Measurements from ENCODE around the gene ZNF205. TPM values are rescaled to one million over a fixed set of nuclear protein-coding genes. Genes with fewer than 3 reads are reported as not detected.
A peak's percentile ranks its signal among the peaks of the same experiment; 100 is the strongest.

Gene ZNF205
- total and polyA plus RNA-seq, 9 of the 15 experiments (the other 6 are each of a cell fraction or from before 2014, with no cell fraction given) = 2.4 to 11.8 (median 5.1) TPM; not detected in 2

DNA sequence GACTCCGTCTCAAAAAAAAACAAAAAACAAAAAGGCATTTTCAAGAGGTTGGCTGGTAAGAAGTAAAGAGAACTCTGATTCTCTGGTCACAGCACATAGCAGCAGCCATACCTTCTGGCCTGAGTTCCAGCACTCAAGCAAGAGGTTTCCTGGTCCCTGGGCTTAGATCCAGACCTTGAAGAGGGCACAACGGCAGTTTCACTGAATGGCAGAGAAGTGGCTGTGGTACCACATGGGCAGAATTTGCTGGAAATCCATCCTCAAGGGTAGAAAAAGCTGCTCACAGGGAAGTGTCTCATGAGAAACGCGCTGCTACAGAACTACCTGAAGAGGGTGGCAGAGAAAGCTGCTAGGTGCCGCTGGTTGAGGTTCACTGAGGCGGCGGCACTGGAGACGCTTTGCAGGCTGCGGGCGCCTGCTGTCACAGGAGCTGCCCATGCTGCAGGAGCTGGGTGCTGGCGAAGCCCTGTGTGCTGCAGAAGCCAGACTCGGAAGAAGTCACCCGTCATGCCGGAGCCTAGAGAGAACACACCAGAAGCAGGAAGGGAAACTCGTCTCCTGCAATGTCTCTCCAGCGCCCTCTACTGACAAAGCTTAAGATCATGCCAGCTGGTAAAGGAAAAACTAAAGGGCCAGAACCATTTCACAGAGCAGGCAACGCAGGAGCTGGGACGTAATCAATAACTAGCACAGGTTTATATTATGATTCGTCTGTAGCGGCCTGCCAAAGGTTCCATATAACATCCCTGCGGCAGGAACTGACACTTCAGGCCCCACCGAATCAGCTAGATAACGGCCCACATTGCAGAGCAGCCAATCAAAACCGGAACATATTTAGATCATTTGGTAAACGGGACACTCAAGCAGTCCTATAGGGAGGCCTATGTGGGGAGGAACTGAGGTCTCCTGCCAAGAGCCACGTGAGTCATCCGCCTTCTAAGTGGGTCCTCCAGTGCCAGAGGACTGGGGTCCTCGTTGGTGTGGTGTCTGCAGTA lies 17.0 kb downstream of the ZNF205 start (continued):
- TF ChIP-seq SIN3A (IDR thresholded peaks at IDR 0.05; ENCODE audit: borderline replicate concordance in 2 of 2, control insufficient read depth in 1 of 2, low read depth in 2 of 2, low read length in 2 of 2) = peak in 1 of 2 experiments; percentile 58; a peak in 1 of 4 replicates
- TF ChIP-seq ZNF431 (CRISPR knock-in tag; IDR thresholded peaks at IDR 0.05) = no peak
- 0 out of 4 replicates have a peak, but pooled peaks of 1 of the 2 experiments have one; percentile 47 for TF ChIP-seq TEAD1 (CRISPR knock-in tag; IDR thresholded peaks at IDR 0.05)
- TF ChIP-seq MAZ (CRISPR knock-in tag; conservative IDR thresholded peaks at IDR 0.05 in 1 of 2, IDR thresholded peaks at IDR 0.05 in 1 of 2) = peak; percentile 42 to 49; a peak in 1 of 4 replicates
- TF ChIP-seq, protein P1, sequence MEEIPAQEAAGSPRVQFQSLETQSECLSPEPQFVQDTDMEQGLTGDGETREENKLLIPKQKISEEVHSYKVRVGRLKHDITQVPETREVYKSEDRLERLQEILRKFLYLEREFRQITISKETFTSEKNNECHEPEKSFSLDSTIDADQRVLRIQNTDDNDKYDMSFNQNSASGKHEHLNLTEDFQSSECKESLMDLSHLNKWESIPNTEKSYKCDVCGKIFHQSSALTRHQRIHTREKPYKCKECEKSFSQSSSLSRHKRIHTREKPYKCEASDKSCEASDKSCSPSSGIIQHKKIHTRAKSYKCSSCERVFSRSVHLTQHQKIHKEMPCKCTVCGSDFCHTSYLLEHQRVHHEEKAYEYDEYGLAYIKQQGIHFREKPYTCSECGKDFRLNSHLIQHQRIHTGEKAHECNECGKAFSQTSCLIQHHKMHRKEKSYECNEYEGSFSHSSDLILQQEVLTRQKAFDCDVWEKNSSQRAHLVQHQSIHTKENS (CRISPR knock-in tag; IDR thresholded peaks at IDR 0.05) = 0 out of 2 replicates have a peak, but pooled peaks have one; percentile 47
- TF ChIP-seq CXXC5 (CRISPR knock-in tag; IDR thresholded peaks at IDR 0.05) = peak; percentile 25; the same call in 1 of the 2 replicates
- TF ChIP-seq POLR2AphosphoS5 (IDR thresholded peaks at IDR 0.05; ENCODE audit: control insufficient read depth, insufficient read depth, low read depth, low read length) = peak; percentile 31; the same call in 1 of the 2 replicates
- TF ChIP-seq GABPA (tag; conservative IDR thresholded peaks at IDR 0.05; ENCODE audit: low read depth) = peak; percentile 60; the same call in 1 of the 2 replicates
- TF ChIP-seq RAD21 (CRISPR knock-in tag; conservative IDR thresholded peaks at IDR 0.05 in 1 of 2, IDR thresholded peaks at IDR 0.05 in 1 of 2) = peak; percentile 72 to 79
- TF ChIP-seq POLR2A (conservative IDR thresholded peaks at IDR 0.05) = peak; percentile 62; the same call in 1 of the 2 replicates
- TF ChIP-seq CEBPG (CRISPR knock-in tag; IDR thresholded peaks at IDR 0.05) = no peak
- no peak for TF ChIP-seq CEBPG (tag; conservative IDR thresholded peaks at IDR 0.05 in 1 of 2, IDR thresholded peaks at IDR 0.05 in 1 of 2)
- TF ChIP-seq E2F8 (IDR thresholded peaks at IDR 0.05; ENCODE audit: low read depth, partially characterized antibody) = peak; percentile 69
- TF ChIP-seq ELF2 (CRISPR knock-in tag; IDR thresholded peaks at IDR 0.05) = peak; percentile 71
- TF ChIP-seq ARID2 (IDR thresholded peaks at IDR 0.05) = peak; percentile 80; the same call in 1 of the 2 replicates
- no peak for TF ChIP-seq NR2C1 (IDR thresholded peaks at IDR 0.05)
- TF ChIP-seq NR2C1 (tag; IDR thresholded peaks at IDR 0.05) = no peak
- TF ChIP-seq NFIC (IDR thresholded peaks at IDR 0.05) = 0 out of 2 replicates have a peak, but pooled peaks have one; percentile 4
- 0 out of 2 replicates have a peak, but pooled peaks have one; percentile 54 for TF ChIP-seq E2F1 (CRISPR knock-in tag; IDR thresholded peaks at IDR 0.05)
- TF ChIP-seq CCNT2 (IDR thresholded peaks at IDR 0.05; ENCODE audit: borderline replicate concordance, extremely low read depth, insufficient read length, low read depth, low read length) = peak; percentile 43
